ENCODE data around the gene TSPAN13. TPM values are rescaled to one million over a fixed set of nuclear protein-coding genes. Genes with fewer than 3 reads are reported as not detected.
"Not testable (repeated sequence)": the region's sequence is repeated elsewhere in the genome, so short reads cannot be mapped to it uniquely, and the experiment has no call there.

The TSPAN13 gene
- total and polyA plus RNA-seq, 5 donors from 2014 or later, result 0.10 to 1.0 (median 0.32) TPM

DNA sequence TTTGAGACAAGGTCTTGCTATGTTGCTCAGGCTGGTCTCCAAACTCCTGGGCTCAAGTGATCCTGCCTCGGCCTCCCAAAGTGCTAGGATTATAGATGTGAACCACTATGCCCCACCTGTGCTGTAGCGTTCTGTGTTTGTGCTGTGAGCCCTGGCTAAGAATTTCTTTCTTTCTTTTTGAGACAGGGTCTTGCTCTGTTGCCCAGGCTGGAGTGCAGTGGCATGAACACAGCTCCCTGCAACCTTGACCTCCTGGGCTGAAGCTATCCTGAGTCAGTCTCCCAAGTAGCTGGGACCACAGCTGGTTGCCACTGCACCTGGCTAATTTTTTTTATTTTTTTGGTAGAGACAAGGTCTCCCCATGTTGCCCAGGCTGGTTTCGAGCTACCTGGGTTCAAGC, 11.4 kb downstream of the TSPAN13 start:
- Histone ChIP-seq H3K4me3 (ENCODE audit: low read depth, low read length) (no peak overlapping the region), H3K36me3 (ENCODE audit: control insufficient read depth, insufficient read depth, low read length) (no peaks in the 10 kb centered on the region), H3K27ac (ENCODE audit: insufficient read depth, low read length, poor library complexity, severe bottlenecking) (no peak overlapping the region), H3K4me1 (ENCODE audit: control insufficient read depth, insufficient read depth, low read length, poor library complexity, severe bottlenecking) (no peaks in the 10 kb centered on the region), H3K9me3 (ENCODE audit: control insufficient read depth in 2 of 2, low read length in 2 of 2) (no peaks in the 10 kb centered on the region), H3K27me3 (ENCODE audit: control insufficient read depth, insufficient read depth, low read length) (no peaks in the 10 kb centered on the region)
- no peak for DNase-seq
- peaks cover 10% of the 10 kb centered on the region for H3K27me3 Mint-ChIP-seq
- no peaks in the 10 kb centered on the region for H3K36me3 Mint-ChIP-seq
- no peak overlapping the region for H3K4me3 Mint-ChIP-seq
- peaks cover 0 to 2% (median 0%) of the 10 kb centered on the region in 7 donors for H3K9me3 Mint-ChIP-seq
- H3K4me1 Mint-ChIP-seq, result peaks cover 0 to 4% (median 0%) of the 10 kb centered on the region in 4 donors
- H3K27ac Mint-ChIP-seq, result no peak overlapping the region
- ATAC-seq (ENCODE audit: low read depth in 2 of 2), result no peak

DNA sequence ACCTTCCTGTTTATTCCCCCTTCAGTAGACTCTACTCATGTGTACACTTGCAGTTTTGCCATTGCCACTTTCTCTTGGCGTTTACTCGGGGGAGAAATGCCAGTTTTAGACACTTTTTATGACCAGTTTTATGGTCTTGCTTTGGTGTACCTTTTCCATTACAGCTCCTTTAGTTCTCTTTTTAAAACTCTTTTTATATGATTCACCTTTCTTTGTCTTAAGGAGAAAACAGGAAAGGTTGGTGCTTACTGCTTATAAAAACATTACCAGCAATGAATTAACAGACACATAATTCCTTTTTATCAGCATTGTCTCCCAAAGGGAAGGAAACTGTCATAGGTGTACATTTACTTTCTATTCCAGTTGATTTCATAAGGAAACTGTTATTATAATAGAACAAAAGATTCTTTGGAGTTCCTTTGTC, 11.9 kb downstream of the TSPAN13 start:
- peaks cover 10% of the 10 kb centered on the region for H3K27me3 Mint-ChIP-seq
- H3K27me3 ChIP-seq (ENCODE audit: control insufficient read depth, insufficient read depth, low read length), result no peaks in the 10 kb centered on the region
- no peak for ATAC-seq (ENCODE audit: low read depth in 2 of 2)
- H3K9me3 ChIP-seq (ENCODE audit: control insufficient read depth in 2 of 2, low read length in 2 of 2), result no peaks in the 10 kb centered on the region
- no peak overlapping the region for H3K27ac Mint-ChIP-seq
- H3K9me3 Mint-ChIP-seq, result peaks cover 0 to 2% (median 0%) of the 10 kb centered on the region in 7 donors
- no peak overlapping the region for H3K27ac ChIP-seq (ENCODE audit: insufficient read depth, low read length, poor library complexity, severe bottlenecking)
- no peaks in the 10 kb centered on the region for H3K4me1 ChIP-seq (ENCODE audit: control insufficient read depth, insufficient read depth, low read length, poor library complexity, severe bottlenecking)
- DNase-seq, result no peak
- H3K4me3 ChIP-seq (ENCODE audit: low read depth, low read length), result no peak overlapping the region
- H3K4me1 Mint-ChIP-seq, result peaks cover 0 to under 1% (median 0%) of the 10 kb centered on the region in 4 donors
- no peak overlapping the region for H3K4me3 Mint-ChIP-seq
- H3K36me3 ChIP-seq (ENCODE audit: control insufficient read depth, insufficient read depth, low read length), result no peaks in the 10 kb centered on the region
- H3K36me3 Mint-ChIP-seq, result no peaks in the 10 kb centered on the region

DNA sequence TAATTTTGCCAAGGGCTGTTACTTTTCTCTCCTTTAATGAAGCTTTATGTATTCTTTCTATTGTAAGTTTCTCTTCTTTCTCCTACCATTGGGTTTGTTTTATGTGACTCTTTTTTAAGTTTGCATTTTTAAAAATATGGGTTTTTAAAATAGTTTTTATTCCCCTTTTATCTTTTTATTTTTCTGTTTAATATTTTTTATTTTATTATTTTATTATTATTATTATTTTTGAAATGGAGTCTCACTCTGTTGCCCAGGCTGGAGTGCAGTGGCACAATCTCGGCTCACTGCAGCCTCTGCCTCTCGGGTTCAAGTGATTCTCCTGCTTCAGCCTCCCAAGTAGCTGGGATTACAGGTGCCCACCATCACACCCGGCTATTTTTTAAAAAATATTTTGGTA, 16.4 kb downstream of the TSPAN13 start:
- not testable (repeated sequence) for H3K36me3 Mint-ChIP-seq; H3K36me3 ChIP-seq (ENCODE audit: control insufficient read depth, insufficient read depth, low read length); H3K27me3 ChIP-seq (ENCODE audit: control insufficient read depth, insufficient read depth, low read length); H3K4me3 ChIP-seq (ENCODE audit: low read depth, low read length); H3K4me3 Mint-ChIP-seq; H3K27ac Mint-ChIP-seq; DNase-seq; ATAC-seq (ENCODE audit: low read depth in 2 of 2); H3K9me3 ChIP-seq (ENCODE audit: control insufficient read depth in 2 of 2, low read length in 2 of 2); H3K4me1 Mint-ChIP-seq; H3K4me1 ChIP-seq (ENCODE audit: control insufficient read depth, insufficient read depth, low read length, poor library complexity, severe bottlenecking); H3K9me3 Mint-ChIP-seq; H3K27ac ChIP-seq (ENCODE audit: insufficient read depth, low read length, poor library complexity, severe bottlenecking)
- peaks cover 11% of the 10 kb centered on the region for H3K27me3 Mint-ChIP-seq

DNA sequence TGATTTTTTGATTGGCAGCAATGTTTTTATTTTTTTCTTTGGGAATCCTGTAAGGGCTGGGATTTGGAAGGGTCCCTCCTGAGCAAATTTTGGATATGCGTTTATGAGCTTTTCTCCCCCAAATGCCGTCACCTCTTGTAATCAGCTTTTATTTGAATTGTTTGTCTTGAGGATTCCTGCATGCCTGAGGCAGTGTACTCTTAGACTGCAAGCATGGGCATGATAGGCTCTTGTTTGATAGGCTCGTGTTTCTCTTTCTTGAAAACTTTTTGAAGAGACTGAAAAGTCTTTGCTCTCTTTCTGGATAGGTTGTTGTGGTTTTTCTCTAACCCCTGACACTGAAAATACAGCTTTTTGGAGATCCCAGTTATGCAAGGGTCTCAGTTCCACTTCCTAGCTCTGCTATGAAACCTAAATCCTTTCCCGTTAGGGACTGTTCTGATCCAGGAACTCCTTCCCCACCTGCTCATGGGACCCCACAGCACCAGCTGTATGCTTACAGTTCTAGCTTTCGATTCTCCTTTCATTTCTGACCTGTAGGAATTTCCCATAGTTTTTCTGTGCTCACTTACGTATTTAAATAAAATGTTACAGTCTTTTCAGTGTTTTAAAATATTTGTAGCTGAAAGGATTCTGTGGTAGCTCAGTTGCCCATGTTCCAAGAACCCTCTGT, 17.2 kb downstream of the TSPAN13 start:
- no peaks in the 10 kb centered on the region for H3K36me3 ChIP-seq (ENCODE audit: control insufficient read depth, insufficient read depth, low read length)
- no peak overlapping the region for H3K4me3 ChIP-seq (ENCODE audit: low read depth, low read length)
- H3K27ac ChIP-seq (ENCODE audit: insufficient read depth, low read length, poor library complexity, severe bottlenecking), result no peak overlapping the region
- no peaks in the 10 kb centered on the region for H3K4me1 ChIP-seq (ENCODE audit: control insufficient read depth, insufficient read depth, low read length, poor library complexity, severe bottlenecking)
- H3K36me3 Mint-ChIP-seq, result no peaks in the 10 kb centered on the region
- no peak overlapping the region for H3K4me3 Mint-ChIP-seq
- no peaks in the 10 kb centered on the region for H3K9me3 ChIP-seq (ENCODE audit: control insufficient read depth in 2 of 2, low read length in 2 of 2)
- DNase-seq (no peak), ATAC-seq (ENCODE audit: low read depth in 2 of 2) (no peak)
- peaks cover 5% of the 10 kb centered on the region for H3K27me3 ChIP-seq (ENCODE audit: control insufficient read depth, insufficient read depth, low read length)
- no peak overlapping the region for H3K27ac Mint-ChIP-seq
- H3K9me3 Mint-ChIP-seq, result peaks cover 0 to 2% (median 0%) of the 10 kb centered on the region in 7 donors
- H3K4me1 Mint-ChIP-seq, result peaks cover 0 to 2% (median 0%) of the 10 kb centered on the region in 4 donors
- peaks cover 11% of the 10 kb centered on the region for H3K27me3 Mint-ChIP-seq

DNA sequence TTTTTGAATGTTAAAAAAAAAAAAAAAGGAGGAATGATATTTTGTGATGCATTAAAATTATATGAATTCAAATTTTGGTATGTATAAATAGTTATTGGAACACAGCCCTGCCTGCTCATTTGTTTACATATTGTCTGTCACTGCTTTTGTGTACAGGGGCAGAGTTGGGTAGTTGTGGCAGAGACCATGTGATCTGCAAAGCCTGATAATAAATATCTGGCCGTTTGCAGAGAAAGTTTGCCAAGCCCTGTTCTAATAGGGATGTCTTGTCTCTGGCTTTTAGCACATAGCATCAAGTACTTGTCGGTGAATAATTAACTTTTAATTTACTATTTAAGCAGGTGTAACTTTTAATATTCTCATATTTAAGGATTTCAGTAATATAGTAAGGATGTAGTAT, 19.8 kb downstream of the TSPAN13 start:
- H3K27me3 Mint-ChIP-seq, result peaks cover 6% of the 10 kb centered on the region
- no peaks in the 10 kb centered on the region for H3K36me3 ChIP-seq (ENCODE audit: control insufficient read depth, insufficient read depth, low read length)
- no peak overlapping the region for H3K27ac ChIP-seq (ENCODE audit: insufficient read depth, low read length, poor library complexity, severe bottlenecking)
- H3K27ac Mint-ChIP-seq, result no peak overlapping the region
- ATAC-seq (ENCODE audit: low read depth in 2 of 2) (no peak), DNase-seq (no peak)
- no peaks in the 10 kb centered on the region for H3K36me3 Mint-ChIP-seq
- H3K4me1 Mint-ChIP-seq, result peaks cover 0 to 2% (median 0%) of the 10 kb centered on the region in 4 donors
- no peaks in the 10 kb centered on the region for H3K9me3 Mint-ChIP-seq
- H3K9me3 ChIP-seq (ENCODE audit: control insufficient read depth in 2 of 2, low read length in 2 of 2), result no peaks in the 10 kb centered on the region
- H3K4me3 ChIP-seq (ENCODE audit: low read depth, low read length), result no peak overlapping the region
- no peaks in the 10 kb centered on the region for H3K4me1 ChIP-seq (ENCODE audit: control insufficient read depth, insufficient read depth, low read length, poor library complexity, severe bottlenecking)
- peaks cover 5% of the 10 kb centered on the region for H3K27me3 ChIP-seq (ENCODE audit: control insufficient read depth, insufficient read depth, low read length)
- H3K4me3 Mint-ChIP-seq, result no peak overlapping the region

DNA sequence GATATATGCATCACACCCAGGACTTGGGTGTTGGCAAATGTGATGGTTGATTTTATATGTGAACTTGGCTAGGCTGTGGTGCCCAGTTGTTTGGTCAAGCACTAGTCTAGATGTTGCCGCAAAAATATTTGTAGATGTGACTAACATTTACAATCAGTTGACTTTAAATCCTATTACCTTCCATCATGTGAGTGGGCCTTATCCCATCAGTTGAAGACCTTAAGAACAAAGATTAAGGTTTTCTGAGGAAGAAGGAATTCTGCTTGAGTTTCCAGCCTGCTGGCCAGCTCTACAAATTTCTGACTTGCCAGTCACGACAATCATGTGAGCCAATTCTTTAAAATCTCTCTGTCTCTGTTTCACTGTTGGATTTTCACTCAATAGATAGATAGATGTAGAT, 20.3 kb downstream of the TSPAN13 start:
- no peak for ATAC-seq (ENCODE audit: low read depth in 2 of 2)

DNA sequence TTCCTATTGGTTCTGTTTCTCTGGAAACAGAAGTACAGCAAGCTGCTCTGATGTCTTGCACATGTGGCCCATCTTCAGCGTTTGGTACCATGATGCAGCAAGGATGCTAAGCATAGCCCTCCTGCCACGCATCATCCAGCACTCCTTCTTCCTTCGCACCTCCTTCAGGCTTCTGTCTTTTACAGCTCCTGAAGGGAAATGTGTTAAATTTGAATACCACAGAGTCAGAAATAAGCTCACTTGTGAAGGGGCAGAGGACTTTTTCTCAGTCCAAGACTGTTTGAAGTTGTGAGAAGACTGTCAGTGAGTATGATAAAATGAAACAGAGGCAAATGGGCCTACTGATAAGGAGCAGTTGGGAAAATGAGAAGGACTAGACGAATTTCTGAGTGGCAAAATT, 20.7 kb downstream of the TSPAN13 start:
- H3K9me3 Mint-ChIP-seq, result no peaks in the 10 kb centered on the region

More for the DNA sequence above, 20.3 kb downstream of the TSPAN13 start:
- H3K9me3 ChIP-seq (ENCODE audit: control insufficient read depth in 2 of 2, low read length in 2 of 2), result no peaks in the 10 kb centered on the region
- no peak overlapping the region for H3K4me3 Mint-ChIP-seq
- H3K27me3 ChIP-seq (ENCODE audit: control insufficient read depth, insufficient read depth, low read length), result peaks cover 5% of the 10 kb centered on the region
- peaks cover 0 to 2% (median 0%) of the 10 kb centered on the region in 4 donors for H3K4me1 Mint-ChIP-seq
- H3K9me3 Mint-ChIP-seq, result no peaks in the 10 kb centered on the region
- no peak overlapping the region for H3K4me3 ChIP-seq (ENCODE audit: low read depth, low read length)
- peaks cover 5% of the 10 kb centered on the region for H3K27me3 Mint-ChIP-seq
- no peak overlapping the region for H3K27ac ChIP-seq (ENCODE audit: insufficient read depth, low read length, poor library complexity, severe bottlenecking)
- no peaks in the 10 kb centered on the region for H3K4me1 ChIP-seq (ENCODE audit: control insufficient read depth, insufficient read depth, low read length, poor library complexity, severe bottlenecking)
- DNase-seq, result no peak
- H3K36me3 ChIP-seq (ENCODE audit: control insufficient read depth, insufficient read depth, low read length), result no peaks in the 10 kb centered on the region
- no peaks in the 10 kb centered on the region for H3K36me3 Mint-ChIP-seq
- no peak overlapping the region for H3K27ac Mint-ChIP-seq

DNA sequence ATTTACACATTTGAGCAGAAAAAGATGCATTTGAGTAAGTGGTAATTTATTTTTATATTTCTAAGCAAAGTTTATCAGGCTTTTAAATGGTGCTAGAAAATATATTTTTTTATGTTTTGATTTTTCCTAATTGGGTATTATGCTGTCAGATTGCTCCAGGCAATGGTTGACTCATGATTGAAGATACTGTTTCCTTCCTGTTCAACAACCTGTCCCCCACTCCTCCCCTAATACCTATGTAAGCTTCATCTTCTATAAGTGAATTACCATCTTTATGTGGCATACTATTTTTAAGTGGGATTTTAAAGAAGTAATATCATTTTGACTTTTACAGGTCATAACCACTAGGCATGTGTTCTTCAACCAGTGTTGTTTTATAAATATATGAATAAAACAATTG, 21.4 kb downstream of the TSPAN13 start:
- H3K27me3 ChIP-seq (ENCODE audit: control insufficient read depth, insufficient read depth, low read length), result peaks cover 5% of the 10 kb centered on the region
- H3K9me3 ChIP-seq (ENCODE audit: control insufficient read depth in 2 of 2, low read length in 2 of 2), result no peaks in the 10 kb centered on the region
- peaks cover 5% of the 10 kb centered on the region for H3K27me3 Mint-ChIP-seq
- no peaks in the 10 kb centered on the region for H3K9me3 Mint-ChIP-seq
- H3K4me1 Mint-ChIP-seq, result peaks cover 0 to 2% (median 0%) of the 10 kb centered on the region in 4 donors
- no peak for DNase-seq
- H3K4me3 Mint-ChIP-seq, result no peak overlapping the region
- H3K27ac Mint-ChIP-seq, result no peak overlapping the region
- H3K36me3 ChIP-seq (ENCODE audit: control insufficient read depth, insufficient read depth, low read length), result no peaks in the 10 kb centered on the region
- no peak for ATAC-seq (ENCODE audit: low read depth in 2 of 2)
- H3K4me3 ChIP-seq (ENCODE audit: low read depth, low read length), result no peak overlapping the region
- no peak overlapping the region for H3K27ac ChIP-seq (ENCODE audit: insufficient read depth, low read length, poor library complexity, severe bottlenecking)
- H3K36me3 Mint-ChIP-seq, result no peaks in the 10 kb centered on the region
- H3K4me1 ChIP-seq (ENCODE audit: control insufficient read depth, insufficient read depth, low read length, poor library complexity, severe bottlenecking), result no peaks in the 10 kb centered on the region

More for the DNA sequence above, 20.7 kb downstream of the TSPAN13 start:
- DNase-seq, result no peak
- no peak overlapping the region for H3K4me3 ChIP-seq (ENCODE audit: low read depth, low read length)
- Mint-ChIP-seq H3K36me3 (no peaks in the 10 kb centered on the region), H3K27me3 (peaks cover 5% of the 10 kb centered on the region), H3K27ac (no peak overlapping the region), H3K4me3 (no peak overlapping the region), H3K4me1 (peaks cover 0 to 2% (median 0%) of the 10 kb centered on the region in 4 donors)
- H3K36me3 ChIP-seq (ENCODE audit: control insufficient read depth, insufficient read depth, low read length), result no peaks in the 10 kb centered on the region
- H3K4me1 ChIP-seq (ENCODE audit: control insufficient read depth, insufficient read depth, low read length, poor library complexity, severe bottlenecking), result no peaks in the 10 kb centered on the region
- ATAC-seq (ENCODE audit: low read depth in 2 of 2), result no peak
- peaks cover 5% of the 10 kb centered on the region for H3K27me3 ChIP-seq (ENCODE audit: control insufficient read depth, insufficient read depth, low read length)
- no peak overlapping the region for H3K27ac ChIP-seq (ENCODE audit: insufficient read depth, low read length, poor library complexity, severe bottlenecking)
- H3K9me3 ChIP-seq (ENCODE audit: control insufficient read depth in 2 of 2, low read length in 2 of 2), result no peaks in the 10 kb centered on the region
